ENCODE measurements around the gene SLC37A3.

GRCh38 chr7:140304191-140304799, 94.0 kb downstream of the SLC37A3 start:
- peak in 1 of 2 donors; percentile 17 for TF ChIP-seq CTCF (IDR thresholded peaks at IDR 0.05; ENCODE audit: extremely low read depth in 1 of 2, insufficient read depth in 1 of 2, low read depth in 1 of 2, low read length in 2 of 2)
- no peak for TF ChIP-seq MAX (IDR thresholded peaks at IDR 0.05; ENCODE audit: insufficient read depth, insufficient read length)
